IMR-90 (cell line): Measurements from ENCODE around the gene ADCY4. TPM values are rescaled to one million over a fixed set of nuclear protein-coding genes. Genes with fewer than 3 reads are reported as not detected.

Experiments
- ATAC-seq: fragments of 200-7000 bp; cut with Tn5 transposase; 2 replicates; pipeline ENCODE4 v1.9.1; 2020; ENCODE audit warnings: low read depth, mild to moderate bottlenecking, moderate library complexity
- BruUV-seq: library from RNA; stranded (reverse); fragments of 400-500 nt; replicated peaks from 2 replicates; lab custom pipeline; 2021; lab: Mats Ljungman, UMichigan
- CTCF ChIA-PET: fragments of 300-600 bp; formaldehyde crosslinking; extraction: SDS; loops from one replicate; lab custom pipeline; 2021; ENCODE audit warnings: antibody characterized with exemption; lab: Yijun Ruan, JAX
- POLR2A ChIA-PET: fragments of 300-600 bp; sonication (Branson Sonifier 250); formaldehyde crosslinking; loops from one replicate; lab custom pipeline; 2022; ENCODE audit warnings: antibody characterized with exemption; ENCODE audit not compliant: unreplicated experiment; lab: Charles Lee
- DNase-seq: peaks from one replicate; pipeline ENCODE4 v3.0.0; 2013
- H2AFZ ChIP-seq: replicated peaks from 2 replicates; pipeline ENCODE3; 2013; ENCODE audit warnings: low read length, mild to moderate bottlenecking; ENCODE audit not compliant: poor library complexity
- H2AK5ac ChIP-seq: 2 replicates; pipeline ENCODE4 v1.6.1; 2013; ENCODE audit warnings: low read depth, low read length, inconsistent platforms
- H2AK9ac ChIP-seq: replicated peaks from 2 replicates; pipeline ENCODE3; 2013; ENCODE audit warnings: mild to moderate bottlenecking, low read depth, low read length, moderate library complexity; ENCODE audit not compliant: poor library complexity
- H2BK120ac ChIP-seq: 2 replicates; pipeline ENCODE4 v1.6.1; 2013; ENCODE audit warnings: low read depth, low read length, inconsistent platforms
- H2BK15ac ChIP-seq: 3 replicates; pipeline ENCODE4 v1.6.1; 2013; ENCODE audit warnings: low read depth, low read length, inconsistent platforms
- H2BK20ac ChIP-seq: 2 replicates; pipeline ENCODE4 v1.6.1; 2013; ENCODE audit warnings: low read depth, mild to moderate bottlenecking, inconsistent platforms, low read length, moderate library complexity
- H2BK5ac ChIP-seq: 2 replicates; pipeline ENCODE4 v1.6.1; 2013; ENCODE audit warnings: mild to moderate bottlenecking, low read depth, low read length, inconsistent platforms; ENCODE audit not compliant: poor library complexity, severe bottlenecking
- H3K14ac ChIP-seq: replicated peaks from 2 replicates; pipeline ENCODE4 v1.6.1; 2013; ENCODE audit warnings: low read depth, low read length, inconsistent platforms
- H3K18ac ChIP-seq: 2 replicates; pipeline ENCODE4 v1.6.1; 2013; ENCODE audit warnings: low read depth, low read length, control low read depth
- H3K23ac ChIP-seq: 2 replicates; pipeline ENCODE4 v1.6.1; 2013; ENCODE audit warnings: low read depth, low read length, inconsistent platforms
- H3K27ac ChIP-seq: 2 replicates; pipeline ENCODE4 v1.5.1; 2013; ENCODE audit warnings: mild to moderate bottlenecking, control low read depth, low read length; ENCODE audit not compliant: insufficient read depth
- H3K27me3 ChIP-seq: 2 replicates; pipeline ENCODE4 v1.6.1; 2013; ENCODE audit warnings: low read length; ENCODE audit not compliant: control insufficient read depth, insufficient read depth
- H3K36me3 ChIP-seq: 2 replicates; pipeline ENCODE4 v1.6.1; 2013; ENCODE audit warnings: low read length, mixed read lengths; ENCODE audit not compliant: control insufficient read depth, insufficient read depth
- H3K4ac ChIP-seq: 2 replicates; pipeline ENCODE4 v1.6.1; 2013; ENCODE audit warnings: low read depth, low read length, inconsistent platforms
- H3K4me1 ChIP-seq: 2 replicates; pipeline ENCODE4 v1.6.1; 2013; ENCODE audit warnings: low read length, mixed read lengths; ENCODE audit not compliant: control insufficient read depth, insufficient read depth
- H3K4me2 ChIP-seq: 2 replicates; pipeline ENCODE4 v1.6.1; 2013; ENCODE audit warnings: low read depth, mild to moderate bottlenecking, control low read depth, low read length, moderate library complexity
- H3K4me3 ChIP-seq: 2 replicates; pipeline ENCODE4 v1.5.1; 2013; ENCODE audit warnings: low read depth, mild to moderate bottlenecking, control low read depth, low read length, moderate library complexity; ENCODE audit not compliant: insufficient read depth
- H3K56ac ChIP-seq: 2 replicates; pipeline ENCODE4 v1.6.1; 2013; ENCODE audit warnings: low read length, inconsistent platforms; ENCODE audit not compliant: insufficient read depth; ENCODE audit errors: extremely low read depth
- H3K79me1 ChIP-seq, 2 experiments: 2 replicates each; pipeline ENCODE4 v1.6.1; 2013; ENCODE audit warnings: low read length in 2 of 2, inconsistent platforms in 1 of 2, low read depth in 1 of 2
- H3K9ac ChIP-seq: 2 replicates; pipeline ENCODE4 v1.6.1; 2013; ENCODE audit warnings: low read depth, low read length, control low read depth
- H3K9me1 ChIP-seq: 2 replicates; pipeline ENCODE4 v1.6.1; 2013; ENCODE audit warnings: low read length, inconsistent platforms; ENCODE audit not compliant: insufficient read depth
- H3K9me3 ChIP-seq: 2 replicates; pipeline ENCODE4 v1.6.1; 2013; ENCODE audit warnings: low read length; ENCODE audit not compliant: control insufficient read depth, insufficient read depth
- H4K20me1 ChIP-seq: 2 replicates; pipeline ENCODE4 v1.6.1; 2013; ENCODE audit warnings: low read length, inconsistent platforms; ENCODE audit not compliant: insufficient read depth
- H4K5ac ChIP-seq: 2 replicates; pipeline ENCODE4 v1.6.1; 2013; ENCODE audit warnings: mild to moderate bottlenecking, low read depth, low read length, control low read depth
- H4K8ac ChIP-seq, 2 experiments: 2 replicates each; pipeline ENCODE4 v1.6.1; 2013; ENCODE audit warnings: low read depth in 2 of 2, low read length in 2 of 2, control low read depth in 1 of 2, inconsistent platforms in 1 of 2
- H4K91ac ChIP-seq: 2 replicates; pipeline ENCODE4 v1.6.1; 2013; ENCODE audit warnings: low read depth, low read length, inconsistent platforms; ENCODE audit not compliant: insufficient read depth
- BHLHE40 ChIP-seq: fragments of 150-350 bp; IDR thresholded peaks from 2 replicates; pipeline ENCODE4 v1.6.1; 2016; ENCODE audit warnings: mild to moderate bottlenecking, low read depth, low read length
- CHD1 ChIP-seq: IDR thresholded peaks from 2 replicates; pipeline ENCODE4 v1.6.1; 2012; ENCODE audit warnings: low read depth, low read length, improper control_type of control experiment
- MAFK ChIP-seq: IDR thresholded peaks from 2 replicates; pipeline ENCODE4 v1.6.1; 2012; ENCODE audit warnings: low read depth, low read length, improper control_type of control experiment
- POLR2A ChIP-seq: IDR thresholded peaks from 2 replicates; pipeline ENCODE4 v1.6.1; 2012; ENCODE audit warnings: mild to moderate bottlenecking, low read depth, low read length
- RAD21 ChIP-seq: IDR thresholded peaks from 2 replicates; pipeline ENCODE4 v1.6.1; 2012; ENCODE audit warnings: low read length, improper control_type of control experiment
- WGBS, 2 experiments: methylation state at CpG; one replicate each; pipeline versions ENCODE4 v1.1.5 to v1.1.7; 2013; ENCODE audit warnings: missing lambda C conversion rate in 2 of 2; ENCODE audit not compliant: insufficient read length in 1 of 2; ENCODE audit errors: extremely low coverage in 2 of 2; 5-methylcytosine and 5-hydroxymethylcytosine counted together
- dilution Hi-C: fragments of 300-500 bp; cut with HindIII; formaldehyde crosslinking; loops from one replicate; pipeline ENCODE4 v1.14.3; 2018; ENCODE audit warnings: low sequenced_read_pairs; ENCODE audit not compliant: unreplicated experiment
- in situ Hi-C: fragments of 300-500 bp; cut with MboI; formaldehyde crosslinking; loops from 3 replicates; pipeline ENCODE4 v1.14.3; 2019; ENCODE audit warnings: low sequenced_read_pairs, inconsistent platforms, mixed read lengths
- intact Hi-C: fragments of 100-400 bp; cut with micrococcal nuclease; formaldehyde crosslinking; loops from 2 replicates; pipeline ENCODE4 v1.10.0; 2022
- polyA plus RNA-seq, 3 experiments: library from polyadenylated mRNA; depleted of rRNA; stranded (reverse); fragments of >200 nt; gene quantifications; 2 replicates each; pipeline ENCODE4 v1.2.3, GENCODE V29; 2012; ENCODE audit warnings: low replicate concordance in 1 of 3
- total RNA-seq: library from RNA; depleted of rRNA; stranded (reverse); fragments of >200 nt; gene quantifications from 2 replicates; pipeline ENCODE4 v1.2.3, GENCODE V29; 2012

ADCY4 gene
- total and polyA plus RNA-seq, 2 of the 4 experiments (the other 2 are of a cell fraction): not detected

GRCh38 chr14:24362241-24362960 lies 27.5 kb upstream of the ADCY4 start:
- Histone ChIP-seq H2AK5ac (no peak overlapping the region), H3K9me3 (no peaks in the 10 kb centered on the region), H3K4me3 (no peak overlapping the region), H3K56ac (no peak overlapping the region), H4K20me1 (no peaks in the 10 kb centered on the region; the same call in 1 of the 2 replicates), H2BK20ac (peak overlapping the region; percentile 20; the same call in 1 of the 2 replicates), H3K27ac (no peak overlapping the region), H3K36me3 (no peaks in the 10 kb centered on the region), H2AK9ac (no peak overlapping the region), H2BK5ac (no peak overlapping the region), H3K79me1 (0 out of 4 replicates have a peak, but pooled peaks cover 0 to under 1% of the 10 kb centered on the region in 2 experiments), H2AFZ (no peak overlapping the region), H3K14ac (0 out of 2 replicates have a peak overlapping the region, but pooled peaks have one; percentile 44), H3K23ac (0 out of 2 replicates have a peak overlapping the region, but pooled peaks have one; percentile 15), H3K9ac (no peak overlapping the region), H3K4me1 (peaks cover 7% of the 10 kb centered on the region), H2BK15ac (no peak overlapping the region; the same call in 2 of the 3 replicates), H3K18ac (no peak overlapping the region; the same call in 1 of the 2 replicates), H4K8ac (no peak overlapping the region), H3K9me1 (peaks cover 4% of the 10 kb centered on the region; the same call in 1 of the 2 replicates), H3K27me3 (no peaks in the 10 kb centered on the region; the same call in 1 of the 2 replicates), H4K5ac (no peak overlapping the region), H3K4ac (no peak overlapping the region), H4K91ac (0 out of 2 replicates have a peak overlapping the region, but pooled peaks have one; percentile 5), H2BK120ac (no peak overlapping the region), H3K4me2 (no peak overlapping the region)
- ChIA-PET CTCF (interaction anchor here (0.9 to 3.0 kb wide), 3 partner anchors 29 to 69 kb away, joined by 3 to 13 read pairs (median 6); no protein-coding TSS in a partner anchor), POLR2A (no interaction called here)
- intact Hi-C loops (no loop called here), in situ Hi-C loops (loop anchor here (10.0 kb wide), 1 partner anchor 72 kb away; no protein-coding TSS in a partner anchor), dilution Hi-C loops (no loop called here)
- WGBS, 2 experiments: no CpG with 5 or more reads among the region's 2 CpGs
- no TSS peak for BruUV-seq
- TF ChIP-seq CHD1: no peak
- no peak for TF ChIP-seq MAFK
- no peak for TF ChIP-seq BHLHE40
- no peak for TF ChIP-seq POLR2A
- no peak for TF ChIP-seq RAD21
- no peak for ATAC-seq
- DNase-seq: peak; percentile 42
